Ishikawa (cell line): ENCODE results near the gene STMN1.

Source experiments
- CEBPB ChIP-seq: IDR thresholded peaks from 2 replicates; pipeline ENCODE4 v1.6.1; 2012
- EGR1 ChIP-seq: IDR thresholded peaks from 2 replicates; pipeline ENCODE4 v1.6.1; 2012
- EP300 ChIP-seq: IDR thresholded peaks from 2 replicates; pipeline ENCODE4 v1.6.1; 2012; ENCODE audit warnings: borderline replicate concordance
- NFIC ChIP-seq: IDR thresholded peaks from 2 replicates; pipeline ENCODE4 v1.6.1; 2012
- RAD21 ChIP-seq: IDR thresholded peaks from 2 replicates; pipeline ENCODE4 v1.6.1; 2012; ENCODE audit warnings: low read depth
- TAF1 ChIP-seq: IDR thresholded peaks from 2 replicates; pipeline ENCODE4 v1.6.1; 2012; ENCODE audit warnings: low read depth, mild to moderate bottlenecking
- TCF12 ChIP-seq: IDR thresholded peaks from 2 replicates; pipeline ENCODE4 v1.6.1; 2012; ENCODE audit warnings: low read depth
- TEAD4 ChIP-seq: IDR thresholded peaks from 2 replicates; pipeline ENCODE4 v1.6.1; 2012
- YY1 ChIP-seq: IDR thresholded peaks from 2 replicates; pipeline ENCODE4 v1.6.1; 2012; ENCODE audit warnings: low read depth
- TF ChIP-seq, protein P1 (sequence below): IDR thresholded peaks from 2 replicates; pipeline ENCODE4 v1.6.1; 2012
- TF ChIP-seq, protein P2 (sequence below): IDR thresholded peaks from 2 replicates; pipeline ENCODE4 v1.6.1; 2012; ENCODE audit warnings: low read depth, mild to moderate bottlenecking

GRCh38 chr1:25866288-25866687, 39.9 kb downstream of the STMN1 start:
- TF ChIP-seq, protein P1, sequence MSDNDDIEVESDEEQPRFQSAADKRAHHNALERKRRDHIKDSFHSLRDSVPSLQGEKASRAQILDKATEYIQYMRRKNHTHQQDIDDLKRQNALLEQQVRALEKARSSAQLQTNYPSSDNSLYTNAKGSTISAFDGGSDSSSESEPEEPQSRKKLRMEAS, result no peak
- TF ChIP-seq EGR1 (no peak), TAF1 (no peak), NFIC (no peak), TEAD4 (no peak), RAD21 (no peak), YY1 (no peak), EP300 (no peak), CEBPB (no peak), TCF12 (no peak)
- TF ChIP-seq, protein P2, sequence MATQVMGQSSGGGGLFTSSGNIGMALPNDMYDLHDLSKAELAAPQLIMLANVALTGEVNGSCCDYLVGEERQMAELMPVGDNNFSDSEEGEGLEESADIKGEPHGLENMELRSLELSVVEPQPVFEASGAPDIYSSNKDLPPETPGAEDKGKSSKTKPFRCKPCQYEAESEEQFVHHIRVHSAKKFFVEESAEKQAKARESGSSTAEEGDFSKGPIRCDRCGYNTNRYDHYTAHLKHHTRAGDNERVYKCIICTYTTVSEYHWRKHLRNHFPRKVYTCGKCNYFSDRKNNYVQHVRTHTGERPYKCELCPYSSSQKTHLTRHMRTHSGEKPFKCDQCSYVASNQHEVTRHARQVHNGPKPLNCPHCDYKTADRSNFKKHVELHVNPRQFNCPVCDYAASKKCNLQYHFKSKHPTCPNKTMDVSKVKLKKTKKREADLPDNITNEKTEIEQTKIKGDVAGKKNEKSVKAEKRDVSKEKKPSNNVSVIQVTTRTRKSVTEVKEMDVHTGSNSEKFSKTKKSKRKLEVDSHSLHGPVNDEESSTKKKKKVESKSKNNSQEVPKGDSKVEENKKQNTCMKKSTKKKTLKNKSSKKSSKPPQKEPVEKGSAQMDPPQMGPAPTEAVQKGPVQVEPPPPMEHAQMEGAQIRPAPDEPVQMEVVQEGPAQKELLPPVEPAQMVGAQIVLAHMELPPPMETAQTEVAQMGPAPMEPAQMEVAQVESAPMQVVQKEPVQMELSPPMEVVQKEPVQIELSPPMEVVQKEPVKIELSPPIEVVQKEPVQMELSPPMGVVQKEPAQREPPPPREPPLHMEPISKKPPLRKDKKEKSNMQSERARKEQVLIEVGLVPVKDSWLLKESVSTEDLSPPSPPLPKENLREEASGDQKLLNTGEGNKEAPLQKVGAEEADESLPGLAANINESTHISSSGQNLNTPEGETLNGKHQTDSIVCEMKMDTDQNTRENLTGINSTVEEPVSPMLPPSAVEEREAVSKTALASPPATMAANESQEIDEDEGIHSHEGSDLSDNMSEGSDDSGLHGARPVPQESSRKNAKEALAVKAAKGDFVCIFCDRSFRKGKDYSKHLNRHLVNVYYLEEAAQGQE, result no peak
